BLaER1 (cell line): ENCODE results near the gene DCHS2.

Experiments used
- H3K27ac ChIP-seq: shearing (Covaris generic); formaldehyde crosslinking; 2 replicates; pipeline ENCODE4 v1.8.1; 2022
- H3K27me3 ChIP-seq: shearing (Covaris generic); formaldehyde crosslinking; 2 replicates; pipeline ENCODE4 v1.8.1; 2022
- H3K36me3 ChIP-seq: shearing (Covaris generic); formaldehyde crosslinking; 2 replicates; pipeline ENCODE4 v1.8.1; 2022
- H3K4me1 ChIP-seq: shearing (Covaris generic); formaldehyde crosslinking; 2 replicates; pipeline ENCODE4 v1.8.1; 2022
- H3K4me2 ChIP-seq: shearing (Covaris generic); formaldehyde crosslinking; 2 replicates; pipeline ENCODE4 v1.8.1; 2022
- H3K4me3 ChIP-seq: shearing (Covaris generic); formaldehyde crosslinking; 2 replicates; pipeline ENCODE4 v1.8.1; 2022
- H3K9ac ChIP-seq: shearing (Covaris generic); formaldehyde crosslinking; 2 replicates; pipeline ENCODE4 v1.8.1; 2022
- H3K9me3 ChIP-seq: shearing (Covaris generic); formaldehyde crosslinking; 2 replicates; pipeline ENCODE4 v1.8.1; 2022
- H4K20me1 ChIP-seq: shearing (Covaris generic); formaldehyde crosslinking; 2 replicates; pipeline ENCODE4 v1.8.1; 2022
- Cebpa-rat ChIP-seq: shearing (Covaris generic); IDR thresholded peaks from 2 replicates; pipeline ENCODE4 v1.8.1; 2022

Gene DCHS2

DNA sequence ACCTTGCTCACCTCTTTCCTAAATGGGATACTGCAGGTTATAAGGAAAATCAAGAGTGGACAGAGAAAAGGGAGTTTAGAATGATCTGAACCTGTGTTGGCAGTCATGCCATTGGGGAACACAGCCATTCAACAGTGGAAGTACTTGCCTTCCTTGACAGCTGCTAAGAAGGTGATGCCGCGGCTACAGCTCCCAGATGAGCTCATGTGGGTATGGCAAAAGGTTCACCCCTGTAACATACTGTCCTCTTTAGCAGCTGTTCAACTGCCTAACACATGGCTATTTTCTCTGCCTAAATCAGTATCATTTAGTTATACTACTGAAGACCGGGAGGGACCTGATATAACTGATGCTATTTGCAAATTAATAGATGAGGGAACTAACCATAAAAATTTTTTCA lies 76.8 kb downstream of the DCHS2 start:
- TF ChIP-seq Cebpa-rat: no peak
- peaks cover 30% of the 10 kb centered on the region for H3K4me1 ChIP-seq
- no peak overlapping the region for H3K4me3 ChIP-seq
- no peaks in the 10 kb centered on the region for H3K27me3 ChIP-seq
- no peaks in the 10 kb centered on the region for H4K20me1 ChIP-seq
- 0 out of 2 replicates have a peak, but pooled peaks cover 1% of the 10 kb centered on the region for H3K36me3 ChIP-seq
- no peak overlapping the region for H3K4me2 ChIP-seq
- no peak overlapping the region for H3K27ac ChIP-seq
- peaks cover 6% of the 10 kb centered on the region; the same call in 1 of the 2 replicates for H3K9me3 ChIP-seq
- no peak overlapping the region for H3K9ac ChIP-seq

DNA sequence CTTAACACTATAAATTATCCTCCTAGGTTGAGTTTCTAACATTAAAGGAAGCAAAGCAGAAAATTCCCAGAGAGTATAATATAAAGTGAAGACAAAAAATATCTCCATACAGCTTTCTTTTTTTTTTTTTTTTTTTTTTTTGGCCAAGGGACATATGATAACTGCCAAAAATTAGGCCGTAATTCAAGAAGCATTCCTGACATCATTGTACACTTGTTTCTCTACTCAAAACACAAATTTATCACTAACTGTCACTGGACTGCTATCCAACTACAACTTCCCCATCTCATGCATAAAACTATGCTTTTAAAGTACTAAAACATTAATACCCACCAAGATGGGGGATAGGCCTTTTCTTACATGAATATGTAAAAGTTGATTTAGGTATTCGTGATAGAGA lies 77.2 kb downstream of the DCHS2 start:
- no peak for TF ChIP-seq Cebpa-rat
- Histone ChIP-seq H3K9me3 (peaks cover 10% of the 10 kb centered on the region; the same call in 1 of the 2 replicates), H3K27ac (no peak overlapping the region), H3K4me2 (no peak overlapping the region), H3K4me3 (no peak overlapping the region), H3K4me1 (peaks cover 30% of the 10 kb centered on the region), H4K20me1 (no peaks in the 10 kb centered on the region), H3K36me3 (0 out of 2 replicates have a peak, but pooled peaks cover 5% of the 10 kb centered on the region), H3K27me3 (no peaks in the 10 kb centered on the region), H3K9ac (no peak overlapping the region)

DNA sequence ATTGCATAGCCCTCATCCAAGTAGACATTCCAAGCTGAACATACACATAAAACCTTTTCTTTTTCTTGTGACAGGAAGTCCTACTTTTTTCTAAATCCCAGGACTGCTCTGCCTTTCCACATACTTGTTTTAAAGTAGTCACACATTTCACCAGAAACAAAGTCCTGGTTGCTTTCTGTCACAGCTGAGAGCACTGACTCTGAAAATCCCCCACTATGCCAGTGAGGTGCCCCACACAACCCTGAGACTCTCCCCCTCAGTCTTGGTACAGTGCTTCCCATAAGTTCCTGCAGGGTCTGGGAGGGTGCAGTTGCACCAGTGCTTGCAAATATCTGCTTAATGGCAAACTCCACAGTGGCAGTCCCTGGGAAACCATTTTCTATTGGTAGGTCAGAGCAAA lies 84.2 kb downstream of the DCHS2 start:
- Histone ChIP-seq H3K9ac (no peak overlapping the region), H3K27me3 (no peaks in the 10 kb centered on the region), H3K36me3 (peaks cover 19% of the 10 kb centered on the region), H3K27ac (no peak overlapping the region), H3K4me2 (no peak overlapping the region), H3K4me1 (peaks cover 20% of the 10 kb centered on the region; the same call in 1 of the 2 replicates), H4K20me1 (no peaks in the 10 kb centered on the region), H3K4me3 (no peak overlapping the region), H3K9me3 (peaks cover 33% of the 10 kb centered on the region)
- no peak for TF ChIP-seq Cebpa-rat

DNA sequence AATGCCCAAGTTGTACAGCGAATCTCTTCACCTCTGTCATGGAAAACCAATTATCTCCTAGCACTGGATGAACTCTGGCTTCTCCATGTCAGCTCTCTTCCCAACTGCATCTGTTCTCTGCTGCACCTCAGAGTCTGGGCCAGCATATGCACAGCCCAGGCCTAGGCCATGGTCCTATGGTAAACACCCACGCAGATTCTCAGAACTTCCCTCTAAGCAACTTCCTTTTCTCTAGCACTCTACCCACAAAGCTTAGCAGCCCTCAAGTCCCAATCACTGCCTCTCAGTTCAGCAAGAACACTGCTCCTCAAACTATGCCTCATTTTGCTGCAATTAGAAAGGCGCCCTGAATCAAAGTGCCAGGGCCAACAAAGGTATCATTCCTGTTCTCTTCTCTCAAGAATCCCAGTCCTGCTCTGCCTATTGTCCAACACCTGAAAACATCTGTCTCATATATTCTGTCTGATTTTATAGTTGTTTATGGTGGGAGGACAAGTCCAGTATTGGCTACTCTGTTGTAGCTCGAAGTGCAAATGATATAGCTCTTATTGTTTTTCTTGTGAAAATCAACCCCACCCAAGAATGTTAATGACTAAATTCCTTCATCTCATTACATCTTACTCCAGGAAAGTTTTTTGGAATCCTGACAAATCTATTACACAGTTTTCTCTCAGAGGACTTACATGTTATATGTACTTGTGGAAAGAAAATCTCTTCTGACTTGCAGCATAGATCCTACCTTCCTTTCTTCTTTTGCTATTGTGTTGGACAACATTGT lies 85.4 kb downstream of the DCHS2 start:
- Histone ChIP-seq H3K9me3 (peaks cover 31% of the 10 kb centered on the region), H3K4me2 (no peak overlapping the region), H3K27me3 (no peaks in the 10 kb centered on the region), H3K27ac (no peak overlapping the region), H3K9ac (no peak overlapping the region), H3K4me3 (no peak overlapping the region), H3K4me1 (peaks cover 20% of the 10 kb centered on the region; the same call in 1 of the 2 replicates), H4K20me1 (no peaks in the 10 kb centered on the region), H3K36me3 (peaks cover 19% of the 10 kb centered on the region)
- TF ChIP-seq Cebpa-rat: no peak

DNA sequence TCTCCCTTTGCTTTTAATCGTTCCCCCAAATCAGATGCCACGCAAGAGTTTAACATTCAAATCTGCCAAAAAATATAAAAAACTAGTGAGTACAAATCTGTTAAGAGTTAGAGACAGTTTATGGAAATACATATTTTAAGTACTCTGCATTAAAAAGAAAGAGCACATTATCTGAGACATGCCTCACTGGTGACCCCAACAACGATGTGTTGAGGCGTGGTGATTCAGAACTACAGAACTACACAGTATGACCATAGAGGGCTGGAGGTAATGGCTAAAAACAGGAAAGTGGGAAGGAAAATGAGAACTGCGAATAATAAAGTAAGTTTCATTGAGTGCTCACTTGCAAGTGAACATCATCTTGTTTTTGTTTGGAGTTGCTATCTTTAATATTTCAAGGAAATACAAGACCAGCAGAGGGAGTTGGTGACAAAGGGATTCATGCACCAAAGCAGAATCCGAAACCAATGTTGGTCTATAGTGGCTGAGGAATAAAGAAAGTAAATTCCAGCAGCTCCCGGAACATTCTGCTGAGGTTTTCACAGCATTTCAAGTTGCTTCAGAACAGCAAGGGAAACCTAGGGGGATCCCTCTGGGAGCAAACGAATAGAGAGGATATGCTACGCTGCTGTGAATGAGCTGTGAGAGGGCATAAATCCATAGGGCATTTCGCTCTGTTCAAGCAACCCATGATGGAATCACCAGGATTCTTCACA lies 92.2 kb downstream of the DCHS2 start:
- Histone ChIP-seq H3K4me1 (peaks cover 5% of the 10 kb centered on the region; the same call in 1 of the 2 replicates), H3K27me3 (no peaks in the 10 kb centered on the region), H3K4me2 (peak overlapping the region; percentile 7; the same call in 1 of the 2 replicates), H3K9ac (no peak overlapping the region), H3K9me3 (peaks cover 8% of the 10 kb centered on the region), H3K27ac (no peak overlapping the region), H3K36me3 (no peaks in the 10 kb centered on the region), H4K20me1 (no peaks in the 10 kb centered on the region), H3K4me3 (no peak overlapping the region)
- TF ChIP-seq Cebpa-rat: no peak

DNA sequence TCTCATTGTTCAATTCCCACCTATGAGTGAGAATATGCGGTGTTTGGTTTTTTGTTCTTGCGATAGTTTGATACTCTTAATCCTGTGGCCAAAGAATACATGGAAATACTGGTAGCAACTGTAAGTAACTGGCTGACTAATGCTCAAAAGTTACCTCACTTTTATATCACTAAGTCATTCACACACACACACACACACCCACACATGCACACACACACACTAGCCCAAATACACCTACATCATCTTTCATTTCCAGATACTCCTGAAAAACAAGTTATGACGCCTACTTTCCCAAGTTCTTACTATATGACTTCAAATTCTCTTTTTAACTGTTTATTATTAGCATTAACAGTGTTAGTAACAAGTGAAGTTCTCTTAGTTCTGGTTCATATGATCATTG lies 101.3 kb downstream of the DCHS2 start:
- no peak overlapping the region for H3K9ac ChIP-seq
- peaks cover 9% of the 10 kb centered on the region for H3K9me3 ChIP-seq
- no peak for TF ChIP-seq Cebpa-rat
- H3K4me2 ChIP-seq: no peak overlapping the region
- H3K4me3 ChIP-seq: no peak overlapping the region
- no peaks in the 10 kb centered on the region for H3K27me3 ChIP-seq
- H3K4me1 ChIP-seq: no peaks in the 10 kb centered on the region
- no peaks in the 10 kb centered on the region for H4K20me1 ChIP-seq
- peaks cover 12% of the 10 kb centered on the region for H3K36me3 ChIP-seq
- H3K27ac ChIP-seq: no peak overlapping the region

DNA sequence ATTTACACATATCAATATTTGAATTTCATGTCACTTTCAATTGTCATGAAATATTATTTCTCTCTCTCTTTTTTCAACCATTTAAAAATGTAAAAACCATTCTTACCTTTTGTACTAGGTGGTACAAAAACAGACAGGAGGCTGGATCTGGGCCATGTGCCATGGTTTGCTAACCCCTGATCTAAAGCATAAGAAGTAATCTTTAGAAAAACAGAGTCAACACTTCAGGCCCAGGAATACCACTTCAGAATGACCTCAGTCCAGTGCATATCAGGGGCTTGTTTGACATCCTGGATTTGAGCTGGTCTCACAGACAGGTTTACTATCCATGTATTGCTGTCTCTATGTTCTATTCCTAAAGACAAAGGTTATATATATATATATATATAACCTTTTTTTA lies 102.5 kb downstream of the DCHS2 start:
- peaks cover 18% of the 10 kb centered on the region for H3K9me3 ChIP-seq
- peaks cover 18% of the 10 kb centered on the region for H3K36me3 ChIP-seq
- no peaks in the 10 kb centered on the region for H4K20me1 ChIP-seq
- H3K9ac ChIP-seq: no peak overlapping the region
- no peaks in the 10 kb centered on the region for H3K27me3 ChIP-seq
- no peaks in the 10 kb centered on the region for H3K4me1 ChIP-seq
- no peak overlapping the region for H3K4me2 ChIP-seq
- no peak for TF ChIP-seq Cebpa-rat
- no peak overlapping the region for H3K4me3 ChIP-seq
- no peak overlapping the region for H3K27ac ChIP-seq

DNA sequence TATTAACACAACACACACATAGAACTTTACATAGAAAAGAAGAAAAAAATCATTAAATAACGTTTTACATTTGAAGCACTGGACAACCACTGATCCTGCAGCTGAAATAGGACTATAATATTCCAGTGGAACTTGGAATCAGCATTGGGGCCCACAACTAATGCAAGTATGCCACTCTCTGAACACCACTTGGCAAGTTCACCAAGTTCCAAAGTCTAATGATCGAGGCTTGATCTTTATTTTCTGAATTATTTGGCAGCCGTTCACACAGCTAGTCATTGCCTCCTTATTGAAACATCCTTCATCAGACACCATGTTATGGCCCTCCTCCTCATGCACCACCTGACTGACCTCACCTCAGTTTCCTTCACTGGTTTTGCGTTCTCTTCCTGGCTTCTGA lies 107.6 kb downstream of the DCHS2 start:
- H3K4me1 ChIP-seq: peaks cover 26% of the 10 kb centered on the region
- no peak for TF ChIP-seq Cebpa-rat
- no peaks in the 10 kb centered on the region for H4K20me1 ChIP-seq
- H3K36me3 ChIP-seq: peaks cover 27% of the 10 kb centered on the region
- H3K9me3 ChIP-seq: peaks cover 55% of the 10 kb centered on the region
- H3K4me3 ChIP-seq: no peak overlapping the region
- no peak overlapping the region for H3K9ac ChIP-seq
- no peaks in the 10 kb centered on the region for H3K27me3 ChIP-seq
- no peak overlapping the region for H3K27ac ChIP-seq
- H3K4me2 ChIP-seq: no peak overlapping the region

DNA sequence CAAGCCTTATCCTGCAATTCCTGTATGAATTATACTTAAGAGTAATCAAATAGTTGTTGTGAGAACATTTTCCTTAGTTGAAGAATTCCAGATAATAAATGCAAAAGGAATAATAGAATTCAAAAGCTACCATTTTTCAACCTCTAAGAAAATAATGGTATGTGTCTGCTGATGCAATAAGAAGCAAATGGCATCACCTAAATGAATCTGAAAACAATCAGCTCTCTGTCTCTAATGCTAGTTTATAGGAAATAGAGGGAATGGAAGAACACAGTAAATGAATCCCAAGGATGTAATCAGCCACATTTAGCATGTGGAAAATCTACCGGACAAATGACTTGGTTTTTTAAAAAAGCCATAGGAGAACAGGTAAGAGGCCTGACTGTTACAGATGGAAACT lies 115.1 kb downstream of the DCHS2 start:
- Histone ChIP-seq H3K4me2 (no peak overlapping the region), H3K9ac (no peak overlapping the region), H3K27me3 (no peaks in the 10 kb centered on the region), H3K4me3 (no peak overlapping the region), H3K9me3 (peaks cover 54% of the 10 kb centered on the region), H3K36me3 (peaks cover 55% of the 10 kb centered on the region), H3K27ac (no peak overlapping the region), H4K20me1 (no peaks in the 10 kb centered on the region), H3K4me1 (peaks cover 30% of the 10 kb centered on the region)
- TF ChIP-seq Cebpa-rat: no peak

DNA sequence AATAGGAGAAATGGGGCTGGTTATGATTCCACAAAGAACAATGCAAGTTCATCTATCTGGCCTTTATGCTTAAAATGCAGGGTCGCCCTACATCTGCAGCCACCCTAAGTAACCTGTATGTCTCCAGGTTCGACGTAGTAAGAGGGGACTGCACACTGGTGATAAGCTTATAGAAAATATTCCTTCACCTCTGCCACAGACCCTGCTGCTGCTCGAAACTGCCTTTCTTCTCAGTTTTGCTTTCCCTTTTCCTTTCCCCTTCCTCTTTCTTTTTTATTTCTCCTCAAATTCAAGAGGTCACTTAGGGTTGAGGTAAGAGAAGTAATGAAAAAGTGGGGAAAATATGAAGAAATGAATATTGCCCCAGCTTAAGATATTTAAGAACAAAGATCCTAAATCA lies 123.5 kb downstream of the DCHS2 start:
- H3K4me1 ChIP-seq: peaks cover 85% of the 10 kb centered on the region
- peaks cover 15% of the 10 kb centered on the region for H3K9me3 ChIP-seq
- TF ChIP-seq Cebpa-rat: no peak
- H3K36me3 ChIP-seq: peaks cover 23% of the 10 kb centered on the region
- no peaks in the 10 kb centered on the region for H4K20me1 ChIP-seq
- no peaks in the 10 kb centered on the region for H3K27me3 ChIP-seq
- H3K4me2 ChIP-seq: peak overlapping the region; percentile 83
- peak overlapping the region; percentile 55 for H3K4me3 ChIP-seq
- H3K9ac ChIP-seq: peak overlapping the region; percentile 78
- peak overlapping the region; percentile 93 for H3K27ac ChIP-seq
